ENCODE data around the gene MRPS18A.

DNA sequence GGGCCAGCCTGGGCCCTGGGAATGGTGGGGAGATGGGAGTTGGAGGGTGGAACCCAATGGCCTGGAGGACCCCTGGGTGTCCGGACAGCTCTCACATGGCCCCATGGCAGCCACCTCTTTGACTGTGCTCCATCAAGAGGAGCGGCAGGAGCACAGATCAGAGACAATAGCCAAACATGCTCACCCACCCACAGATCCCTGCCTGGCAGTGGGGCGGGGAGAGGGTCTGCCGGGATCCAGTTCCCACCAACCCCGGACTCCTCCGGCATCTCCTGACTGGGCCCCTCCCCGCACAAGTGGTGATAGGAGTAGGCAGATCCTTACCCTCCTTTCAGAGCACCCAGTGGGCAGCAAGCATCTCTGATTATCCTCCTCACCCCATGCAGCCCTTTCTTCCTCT, 31.9 kb upstream of the MRPS18A start:
- TF ChIP-seq, protein P1, sequence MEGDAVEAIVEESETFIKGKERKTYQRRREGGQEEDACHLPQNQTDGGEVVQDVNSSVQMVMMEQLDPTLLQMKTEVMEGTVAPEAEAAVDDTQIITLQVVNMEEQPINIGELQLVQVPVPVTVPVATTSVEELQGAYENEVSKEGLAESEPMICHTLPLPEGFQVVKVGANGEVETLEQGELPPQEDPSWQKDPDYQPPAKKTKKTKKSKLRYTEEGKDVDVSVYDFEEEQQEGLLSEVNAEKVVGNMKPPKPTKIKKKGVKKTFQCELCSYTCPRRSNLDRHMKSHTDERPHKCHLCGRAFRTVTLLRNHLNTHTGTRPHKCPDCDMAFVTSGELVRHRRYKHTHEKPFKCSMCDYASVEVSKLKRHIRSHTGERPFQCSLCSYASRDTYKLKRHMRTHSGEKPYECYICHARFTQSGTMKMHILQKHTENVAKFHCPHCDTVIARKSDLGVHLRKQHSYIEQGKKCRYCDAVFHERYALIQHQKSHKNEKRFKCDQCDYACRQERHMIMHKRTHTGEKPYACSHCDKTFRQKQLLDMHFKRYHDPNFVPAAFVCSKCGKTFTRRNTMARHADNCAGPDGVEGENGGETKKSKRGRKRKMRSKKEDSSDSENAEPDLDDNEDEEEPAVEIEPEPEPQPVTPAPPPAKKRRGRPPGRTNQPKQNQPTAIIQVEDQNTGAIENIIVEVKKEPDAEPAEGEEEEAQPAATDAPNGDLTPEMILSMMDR (IDR thresholded peaks at IDR 0.05), result no peak
- TF ChIP-seq POLR2A (IDR thresholded peaks at IDR 0.05; ENCODE audit: low read depth), result no peak
- no peak for TF ChIP-seq POLR2AphosphoS5 (IDR thresholded peaks at IDR 0.05)
- no peak for TF ChIP-seq EP300 (IDR thresholded peaks at IDR 0.05)
